M059J (cell line): Measurements from ENCODE around the gene ZSCAN4. TPM values are rescaled to one million over a fixed set of nuclear protein-coding genes. Genes with fewer than 3 reads are reported as not detected.
A peak's percentile ranks its signal among the peaks of the same experiment; 100 is the strongest.

Source experiments
- DNase-seq: peaks from one replicate; pipeline ENCODE4 v3.0.0-alpha.2; 2012; ENCODE audit warnings: low read depth
- total RNA-seq: library from RNA; depleted of rRNA; stranded (reverse); fragments of >200 nt; shearing (Covaris generic); gene quantifications from 2 replicates; pipeline ENCODE4 v1.2.3, GENCODE V29; 2014; rRNA removed

ZSCAN4 gene
- total RNA-seq, 1 experiment from 2014 or later = not detected

GRCh38 chr19:57675881-57676280, 7.1 kb downstream of the ZSCAN4 start:
- no peak for DNase-seq

- peak; percentile 12 for DNase-seq
Measured at GRCh38 chr19:57682226-57682766, 13.6 kb downstream of the ZSCAN4 start.

GRCh38 chr19:57686727-57687126, 18.0 kb downstream of the ZSCAN4 start:
- no peak for DNase-seq

GRCh38 chr19:57687363-57688010, 18.8 kb downstream of the ZSCAN4 start:
- no peak for DNase-seq

- no peak for DNase-seq
Measured at GRCh38 chr19:57688011-57688763, 19.5 kb downstream of the ZSCAN4 start.

- peak; percentile 90 for DNase-seq
Measured at GRCh38 chr19:57689750-57690149, 21.0 kb downstream of the ZSCAN4 start.

GRCh38 chr19:57701625-57702024, 32.9 kb downstream of the ZSCAN4 start:
- DNase-seq = no peak

GRCh38 chr19:57706346-57706745, 37.6 kb downstream of the ZSCAN4 start:
- DNase-seq = no peak

- DNase-seq = no peak
Measured at GRCh38 chr19:57708641-57709361, 40.1 kb downstream of the ZSCAN4 start, which contains the start of gene ZNF154. Gene ZNF154 (minus strand): TSS chr19:57709204. CDS start chr19:57708971, 233 bp downstream.

GRCh38 chr19:57709616-57710015, 40.9 kb downstream of the ZSCAN4 start:
- no peak for DNase-seq

GRCh38 chr19:57712222-57712621, 43.5 kb downstream of the ZSCAN4 start:
- DNase-seq = no peak

- DNase-seq = no peak
Measured at GRCh38 chr19:57719424-57719823, 50.7 kb downstream of the ZSCAN4 start.

- no peak for DNase-seq
Measured at GRCh38 chr19:57719901-57720519, 51.3 kb downstream of the ZSCAN4 start.

GRCh38 chr19:57720878-57721277, 52.1 kb downstream of the ZSCAN4 start:
- peak; percentile 7 for DNase-seq

Other genes starting within 250 kb of the ZSCAN4 start
- gene ZNF749, start 233.6 kb upstream of the ZSCAN4 start, total RNA-seq = 3.2 and 7.0 TPM in 2 replicates
- 0.57 TPM in 1 of 2 replicates, not detected in the other for gene VN1R1, start 211.8 kb upstream of the ZSCAN4 start, total RNA-seq
- 14.9 and 15.1 TPM in 2 replicates for gene ZNF772, start 191.4 kb upstream of the ZSCAN4 start, total RNA-seq
- gene ZNF419, start 181.2 kb upstream of the ZSCAN4 start, total RNA-seq = 22.2 and 24.0 TPM in 2 replicates
- gene ZNF773, start 169.0 kb upstream of the ZSCAN4 start, total RNA-seq = 22.5 and 25.1 TPM in 2 replicates
- 5.6 and 7.5 TPM in 2 replicates for gene ZNF549, start 141.6 kb upstream of the ZSCAN4 start, total RNA-seq
- 9.4 and 14.0 TPM in 2 replicates for gene ZNF550, start 109.1 kb upstream of the ZSCAN4 start, total RNA-seq
- 5.0 and 6.9 TPM in 2 replicates for gene ZNF416, start 90.0 kb upstream of the ZSCAN4 start, total RNA-seq
- gene ZIK1, start 84.8 kb upstream of the ZSCAN4 start, total RNA-seq = 10.3 and 12.3 TPM in 2 replicates
- gene ZNF530, start 69.0 kb upstream of the ZSCAN4 start, total RNA-seq = 7.4 and 17.4 TPM in 2 replicates
- gene ZNF134, start 54.7 kb upstream of the ZSCAN4 start, total RNA-seq = 16.5 and 17.6 TPM in 2 replicates
- 12.2 and 13.1 TPM in 2 replicates for gene ZNF211, start 35.8 kb upstream of the ZSCAN4 start, total RNA-seq
- 7.0 and 13.1 TPM in 2 replicates for gene ZNF551, start 13.0 kb downstream of the ZSCAN4 start, total RNA-seq
- gene ZNF154, start 40.3 kb downstream of the ZSCAN4 start, total RNA-seq = not detected in 2 replicates
- 1.9 and 5.4 TPM in 2 replicates for gene ZNF671, start 58.7 kb downstream of the ZSCAN4 start, total RNA-seq
- gene ZNF776, start 77.9 kb downstream of the ZSCAN4 start, total RNA-seq = 11.4 and 12.8 TPM in 2 replicates
- 11.8 and 14.2 TPM in 2 replicates for gene ZNF586, start 100.7 kb downstream of the ZSCAN4 start, total RNA-seq
- gene ZNF552, start 146.0 kb downstream of the ZSCAN4 start, total RNA-seq = 0.69 and 0.84 TPM in 2 replicates
- gene ZNF587B, start 161.4 kb downstream of the ZSCAN4 start, total RNA-seq = 8.3 and 8.5 TPM in 2 replicates
- gene ZNF587, start 180.9 kb downstream of the ZSCAN4 start, total RNA-seq = 6.5 and 19.6 TPM in 2 replicates
- 0.64 and 2.2 TPM in 2 replicates for gene ZNF814, start 220.1 kb downstream of the ZSCAN4 start, total RNA-seq
- gene ZNF417, start 247.7 kb downstream of the ZSCAN4 start, total RNA-seq = 11.2 and 11.6 TPM in 2 replicates